OCI-LY3 (cell line): ENCODE measurements around the gene SNAPC4.

Experiments used
- H2AFZ ChIP-seq: fragments of 200-600, 300-600 bp; shearing (Covaris generic); 2 replicates; pipeline ENCODE4 v1.6.0; 2014; ENCODE audit warnings: antibody characterized with exemption, low read depth, low read length
- H3K27ac ChIP-seq: fragments of 200-600, 300-600 bp; sonication (generic); 2 replicates; pipeline ENCODE4 v1.5.1; 2014; ENCODE audit warnings: mild to moderate bottlenecking, low read length, moderate library complexity, mixed read lengths
- H3K27me3 ChIP-seq: fragments of 200-600, 300-600 bp; sonication (generic); 2 replicates; pipeline ENCODE4 v1.6.1; 2014; ENCODE audit warnings: low read depth, low read length, mixed read lengths
- H3K36me3 ChIP-seq: fragments of 200-600, 300-600 bp; sonication (generic); replicated peaks from 2 replicates; pipeline ENCODE3; 2014; ENCODE audit warnings: low read depth, low read length, mixed read lengths
- H3K4me1 ChIP-seq: fragments of 300-600, 200-600 bp; sonication (generic); 2 replicates; pipeline ENCODE4 v1.6.1; 2014; ENCODE audit warnings: low read length, mixed read lengths
- H3K4me2 ChIP-seq: fragments of 200-600, 300-600 bp; sonication (generic); 2 replicates; pipeline ENCODE4 v1.6.1; 2014; ENCODE audit warnings: low read length, mixed read lengths
- H3K4me3 ChIP-seq: fragments of 300-600, 200-600 bp; sonication (generic); 2 replicates; pipeline ENCODE4 v1.5.1; 2014; ENCODE audit warnings: antibody characterized with exemption, mild to moderate bottlenecking, low read length, moderate library complexity
- H3K79me2 ChIP-seq: fragments of 300-600, 200-600 bp; shearing (Covaris generic); 2 replicates; pipeline ENCODE4 v1.6.1; 2014; ENCODE audit warnings: mild to moderate bottlenecking, low read length, mixed read lengths
- H3K9ac ChIP-seq: fragments of 300-600, 200-600 bp; shearing (Covaris generic); 2 replicates; pipeline ENCODE4 v1.6.0; 2014; ENCODE audit warnings: mild to moderate bottlenecking, low read length, moderate library complexity
- H3K9me3 ChIP-seq: fragments of 200-600, 300-600 bp; shearing (Covaris generic); 2 replicates; pipeline ENCODE4 v1.6.1; 2014; ENCODE audit warnings: low read length, mixed read lengths; ENCODE audit not compliant: insufficient read depth
- H4K20me1 ChIP-seq: fragments of 200-600, 300-600 bp; sonication (generic); 2 replicates; pipeline ENCODE4 v1.6.1; 2016; ENCODE audit warnings: low read length, mixed read lengths; ENCODE audit not compliant: insufficient read depth
- EZH2phosphoT487 ChIP-seq: fragments of 200-600 bp; shearing (Covaris generic); IDR thresholded peaks from 2 replicates; pipeline ENCODE4 v1.6.1; 2018; ENCODE audit warnings: antibody characterized with exemption, mixed run types, low read depth
- TF ChIP-seq, protein P1 (sequence below): fragments of 200-600, 300-600 bp; sonication (generic); IDR thresholded peaks from 2 replicates; pipeline ENCODE4 v1.5.1; 2014; ENCODE audit warnings: antibody characterized with exemption, low read length, low read depth

SNAPC4 gene

DNA sequence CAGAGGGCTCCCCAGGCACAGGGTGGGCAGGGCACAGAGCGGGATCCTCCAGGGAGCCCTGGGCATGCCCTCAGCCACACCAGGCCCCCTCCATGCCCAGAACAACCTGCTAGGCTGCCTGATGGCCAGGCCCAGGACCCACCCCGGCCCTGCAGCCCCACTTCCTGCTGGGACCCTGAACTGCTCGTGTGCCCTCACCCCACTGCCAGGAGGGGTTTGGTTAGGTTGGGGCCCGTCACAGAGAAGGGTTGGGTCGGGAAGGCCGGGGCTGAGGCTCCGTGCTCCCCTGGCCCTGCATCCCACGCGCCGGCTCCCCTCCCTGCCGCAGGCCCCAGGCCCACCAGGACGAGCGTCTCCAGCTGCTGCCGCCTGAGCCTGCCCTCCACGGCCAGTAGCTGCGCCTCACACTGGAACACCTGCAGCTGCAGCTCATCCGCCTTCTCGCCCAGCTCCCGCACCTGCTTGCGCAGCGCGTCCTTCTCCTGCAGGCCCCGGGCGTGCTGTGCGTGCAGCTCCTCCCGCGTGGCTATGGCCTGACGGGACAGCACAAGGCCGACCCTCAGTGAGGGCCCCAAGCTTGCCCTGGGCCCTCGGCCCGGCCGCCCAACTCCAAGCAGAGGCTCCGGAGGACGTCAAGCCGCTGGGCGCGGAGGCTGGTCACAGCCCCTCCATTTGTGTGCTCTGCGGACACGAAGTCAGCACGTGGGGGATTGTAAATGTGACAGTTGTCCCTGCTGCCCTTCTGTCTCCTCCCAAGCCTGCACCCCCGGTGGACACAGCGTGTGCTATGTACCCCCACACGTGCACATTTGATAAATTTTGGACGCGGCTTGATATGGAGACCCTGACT lies 32.4 kb downstream of the SNAPC4 start:
- H3K4me3 ChIP-seq: no peak overlapping the region
- no peak for TF ChIP-seq EZH2phosphoT487
- TF ChIP-seq, protein P1, sequence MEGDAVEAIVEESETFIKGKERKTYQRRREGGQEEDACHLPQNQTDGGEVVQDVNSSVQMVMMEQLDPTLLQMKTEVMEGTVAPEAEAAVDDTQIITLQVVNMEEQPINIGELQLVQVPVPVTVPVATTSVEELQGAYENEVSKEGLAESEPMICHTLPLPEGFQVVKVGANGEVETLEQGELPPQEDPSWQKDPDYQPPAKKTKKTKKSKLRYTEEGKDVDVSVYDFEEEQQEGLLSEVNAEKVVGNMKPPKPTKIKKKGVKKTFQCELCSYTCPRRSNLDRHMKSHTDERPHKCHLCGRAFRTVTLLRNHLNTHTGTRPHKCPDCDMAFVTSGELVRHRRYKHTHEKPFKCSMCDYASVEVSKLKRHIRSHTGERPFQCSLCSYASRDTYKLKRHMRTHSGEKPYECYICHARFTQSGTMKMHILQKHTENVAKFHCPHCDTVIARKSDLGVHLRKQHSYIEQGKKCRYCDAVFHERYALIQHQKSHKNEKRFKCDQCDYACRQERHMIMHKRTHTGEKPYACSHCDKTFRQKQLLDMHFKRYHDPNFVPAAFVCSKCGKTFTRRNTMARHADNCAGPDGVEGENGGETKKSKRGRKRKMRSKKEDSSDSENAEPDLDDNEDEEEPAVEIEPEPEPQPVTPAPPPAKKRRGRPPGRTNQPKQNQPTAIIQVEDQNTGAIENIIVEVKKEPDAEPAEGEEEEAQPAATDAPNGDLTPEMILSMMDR: no peak
- no peak overlapping the region for H2AFZ ChIP-seq
- H4K20me1 ChIP-seq: no peaks in the 10 kb centered on the region
- H3K36me3 ChIP-seq: peaks cover 4% of the 10 kb centered on the region
- no peaks in the 10 kb centered on the region for H3K79me2 ChIP-seq
- no peaks in the 10 kb centered on the region for H3K9me3 ChIP-seq
- no peak overlapping the region for H3K4me2 ChIP-seq
- H3K27ac ChIP-seq: no peak overlapping the region
- H3K27me3 ChIP-seq: no peaks in the 10 kb centered on the region
- H3K9ac ChIP-seq: no peak overlapping the region
- H3K4me1 ChIP-seq: peaks cover 18% of the 10 kb centered on the region

GRCh38 chr9:136366826-136367225 lies 33.1 kb downstream of the SNAPC4 start:
- TF ChIP-seq EZH2phosphoT487: no peak
- TF ChIP-seq, protein P1: no peak
- no peaks in the 10 kb centered on the region for H4K20me1 ChIP-seq
- H3K4me1 ChIP-seq: peaks cover 18% of the 10 kb centered on the region

GRCh38 chr9:136365775-136366222 lies 34.2 kb downstream of the SNAPC4 start:
- Histone ChIP-seq H3K36me3 (peaks cover 4% of the 10 kb centered on the region), H2AFZ (peak overlapping the region; percentile 54; the same call in 1 of the 2 replicates), H4K20me1 (no peaks in the 10 kb centered on the region), H3K4me1 (peaks cover 18% of the 10 kb centered on the region), H3K9me3 (no peaks in the 10 kb centered on the region), H3K4me2 (peak overlapping the region; percentile 20), H3K4me3 (no peak overlapping the region), H3K27ac (peak overlapping the region; percentile 30; the same call in 1 of the 2 replicates), H3K9ac (no peak overlapping the region), H3K27me3 (no peaks in the 10 kb centered on the region), H3K79me2 (no peaks in the 10 kb centered on the region)
- TF ChIP-seq, protein P1: no peak
- no peak for TF ChIP-seq EZH2phosphoT487

More at GRCh38 chr9:136366826-136367225, 33.1 kb downstream of the SNAPC4 start:
- Histone ChIP-seq H3K9me3 (no peaks in the 10 kb centered on the region), H3K9ac (no peak overlapping the region), H3K36me3 (peaks cover 4% of the 10 kb centered on the region), H3K27me3 (no peaks in the 10 kb centered on the region), H2AFZ (no peak overlapping the region), H3K4me2 (no peak overlapping the region), H3K27ac (no peak overlapping the region), H3K79me2 (no peaks in the 10 kb centered on the region), H3K4me3 (no peak overlapping the region)

- H3K9me3 ChIP-seq: no peaks in the 10 kb centered on the region
- no peak overlapping the region for H3K9ac ChIP-seq
- H4K20me1 ChIP-seq: no peaks in the 10 kb centered on the region
- no peak overlapping the region for H3K4me3 ChIP-seq
- peaks cover 4% of the 10 kb centered on the region for H3K36me3 ChIP-seq
- H3K27ac ChIP-seq: peak overlapping the region; percentile 30; the same call in 1 of the 2 replicates
- H3K27me3 ChIP-seq: no peaks in the 10 kb centered on the region
- no peak for TF ChIP-seq EZH2phosphoT487
- TF ChIP-seq, protein P1: no peak
- H3K79me2 ChIP-seq: no peaks in the 10 kb centered on the region
- no peak overlapping the region for H2AFZ ChIP-seq
- H3K4me1 ChIP-seq: peaks cover 18% of the 10 kb centered on the region
- H3K4me2 ChIP-seq: peak overlapping the region; percentile 20; the same call in 1 of the 2 replicates
Measured at GRCh38 chr9:136364942-136365774, 34.8 kb downstream of the SNAPC4 start.
